GDM1 (cell line): ENCODE results near the gene PCDHB1.
"Not testable (repeated sequence)": the region's sequence is repeated elsewhere in the genome, so short reads cannot be mapped to it uniquely, and the experiment has no call there.

Source experiments
- DNase-seq: peaks from one replicate; lab custom pipeline; 2025; lab: John Stamatoyannopoulos, UW

Gene PCDHB1

DNA sequence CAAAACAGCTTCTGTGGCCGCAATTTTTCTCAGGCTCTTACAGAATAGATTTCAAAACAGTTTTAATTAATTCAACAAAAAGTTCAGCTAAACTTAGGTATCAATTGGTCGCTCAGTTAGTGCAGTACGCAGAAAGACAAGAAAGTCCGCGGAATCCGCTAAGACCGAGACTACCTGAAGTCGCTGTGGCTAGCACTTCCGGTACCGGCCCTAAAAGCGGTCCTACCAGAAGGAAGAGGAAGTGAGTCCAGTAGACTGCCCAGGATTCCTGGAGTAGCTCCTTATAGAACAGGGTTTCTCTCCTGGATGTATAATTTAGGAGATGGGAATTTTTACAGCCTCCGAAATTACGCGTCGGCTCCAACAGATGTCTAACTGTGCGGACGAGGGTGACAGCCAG, 26.7 kb downstream of the PCDHB1 start:
- DNase-seq, result no peak

GRCh38 chr5:141082228-141082627, 31.1 kb downstream of the PCDHB1 start:
- no peak for DNase-seq

DNA sequence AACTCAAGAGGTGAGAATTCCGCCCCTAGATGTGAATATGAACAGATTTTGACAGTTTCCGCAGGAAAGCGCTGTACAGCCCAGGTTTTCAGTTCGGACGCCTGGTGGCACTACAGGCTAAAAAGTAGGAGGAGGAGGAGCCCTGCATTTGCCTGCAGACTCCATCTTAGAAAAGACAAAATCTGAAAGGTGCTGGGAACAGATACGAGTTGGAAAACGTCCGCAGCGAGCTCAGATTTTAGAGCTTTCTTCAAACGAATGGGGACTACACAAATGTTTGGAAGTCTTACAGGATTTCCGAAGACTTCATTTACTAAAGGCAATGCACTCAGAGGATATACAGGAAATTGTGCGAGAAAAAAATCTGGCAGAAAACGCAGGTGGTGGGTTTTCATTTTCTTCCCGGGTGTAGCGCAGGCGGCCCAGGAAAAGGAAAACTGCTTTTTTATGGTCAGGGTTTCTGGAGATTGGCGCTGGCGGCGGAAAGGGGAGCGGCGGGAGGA, 33.4 kb downstream of the PCDHB1 start:
- DNase-seq, result peak; percentile 1

GRCh38 chr5:141094481-141095262, 43.5 kb downstream of the PCDHB1 start, which contains the start of gene PCDHB2:
Gene PCDHB2, plus strand, starts transcription at chr5:141094615. Its CDS starts 176 bp downstream, at chr5:141094791.
- DNase-seq, result no peak

- no peak for DNase-seq
Measured at GRCh38 chr5:141095263-141095641, 44.1 kb downstream of the PCDHB1 start.

DNA sequence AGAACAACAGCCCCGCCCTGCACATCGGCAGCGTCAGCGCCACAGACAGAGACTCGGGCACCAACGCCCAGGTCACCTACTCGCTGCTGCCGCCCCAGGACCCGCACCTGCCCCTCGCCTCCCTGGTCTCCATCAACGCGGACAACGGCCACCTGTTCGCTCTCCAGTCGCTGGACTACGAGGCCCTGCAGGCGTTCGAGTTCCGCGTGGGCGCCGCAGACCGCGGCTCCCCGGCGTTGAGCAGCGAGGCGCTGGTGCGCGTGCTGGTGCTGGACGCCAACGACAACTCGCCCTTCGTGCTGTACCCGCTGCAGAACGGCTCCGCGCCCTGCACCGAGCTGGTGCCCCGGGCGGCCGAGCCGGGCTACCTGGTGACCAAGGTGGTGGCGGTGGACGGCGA, 45.0 kb downstream of the PCDHB1 start:
- not testable (repeated sequence) for DNase-seq

DNA sequence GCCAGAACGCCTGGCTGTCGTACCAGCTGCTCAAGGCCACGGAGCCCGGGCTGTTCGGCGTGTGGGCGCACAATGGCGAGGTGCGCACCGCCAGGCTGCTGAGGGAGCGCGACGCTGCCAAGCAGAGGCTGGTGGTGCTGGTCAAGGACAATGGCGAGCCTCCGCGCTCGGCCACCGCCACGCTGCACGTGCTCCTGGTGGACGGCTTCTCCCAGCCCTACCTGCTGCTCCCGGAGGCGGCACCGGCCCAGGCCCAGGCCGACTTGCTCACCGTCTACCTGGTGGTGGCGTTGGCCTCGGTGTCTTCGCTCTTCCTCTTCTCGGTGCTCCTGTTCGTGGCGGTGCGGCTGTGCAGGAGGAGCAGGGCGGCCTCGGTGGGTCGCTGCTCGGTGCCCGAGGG, 45.4 kb downstream of the PCDHB1 start:
- not testable (repeated sequence) for DNase-seq

DNA sequence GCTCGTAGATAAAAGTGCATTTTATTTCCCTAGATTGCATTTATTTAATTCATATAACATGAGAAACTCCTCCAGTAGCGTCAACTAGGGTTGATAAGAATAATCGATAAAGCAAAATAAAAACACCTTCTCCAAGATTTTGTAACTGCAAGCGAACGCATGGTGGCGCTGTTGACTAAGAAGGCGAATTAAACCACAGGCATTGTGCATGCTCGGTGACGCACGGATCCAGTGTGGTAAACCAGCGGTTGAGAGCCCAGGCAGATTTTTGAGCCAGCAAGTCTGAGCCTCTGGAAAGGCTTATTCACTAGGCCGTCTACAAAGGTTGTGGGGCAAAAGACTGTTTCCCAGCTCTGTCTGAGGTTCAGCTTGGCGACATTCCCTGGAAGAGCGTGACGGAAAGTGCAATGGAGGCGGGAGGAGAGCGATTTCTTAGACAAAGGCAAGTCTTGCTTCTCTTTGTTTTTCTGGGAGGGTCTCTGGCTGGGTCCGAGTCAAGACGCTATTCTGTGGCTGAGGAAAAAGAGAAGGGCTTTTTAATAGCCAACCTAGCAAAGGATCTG, 49.1 kb downstream of the PCDHB1 start, which contains the start of gene PCDHB3:
TSS of gene PCDHB3 (plus strand) at position 231 of the 563 bp plus-strand sequence. CDS start at position 408, 177 bp downstream.
- peak; percentile 51 for DNase-seq

GRCh38 chr5:141101059-141101458, 49.9 kb downstream of the PCDHB1 start:
- DNase-seq, result no peak

DNA sequence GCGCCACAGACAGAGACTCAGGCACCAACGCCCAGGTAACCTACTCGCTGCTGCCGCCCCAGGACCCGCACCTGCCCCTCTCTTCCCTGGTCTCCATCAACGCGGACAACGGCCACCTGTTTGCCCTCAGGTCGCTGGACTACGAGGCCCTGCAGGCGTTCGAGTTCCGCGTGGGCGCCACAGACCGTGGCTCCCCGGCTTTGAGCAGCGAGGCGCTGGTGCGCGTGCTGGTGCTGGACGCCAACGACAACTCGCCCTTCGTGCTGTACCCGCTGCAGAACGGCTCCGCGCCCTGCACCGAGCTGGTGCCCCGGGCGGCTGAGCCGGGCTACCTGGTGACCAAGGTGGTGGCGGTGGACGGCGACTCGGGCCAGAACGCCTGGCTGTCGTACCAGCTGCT, 50.9 kb downstream of the PCDHB1 start:
- not testable (repeated sequence) for DNase-seq

DNA sequence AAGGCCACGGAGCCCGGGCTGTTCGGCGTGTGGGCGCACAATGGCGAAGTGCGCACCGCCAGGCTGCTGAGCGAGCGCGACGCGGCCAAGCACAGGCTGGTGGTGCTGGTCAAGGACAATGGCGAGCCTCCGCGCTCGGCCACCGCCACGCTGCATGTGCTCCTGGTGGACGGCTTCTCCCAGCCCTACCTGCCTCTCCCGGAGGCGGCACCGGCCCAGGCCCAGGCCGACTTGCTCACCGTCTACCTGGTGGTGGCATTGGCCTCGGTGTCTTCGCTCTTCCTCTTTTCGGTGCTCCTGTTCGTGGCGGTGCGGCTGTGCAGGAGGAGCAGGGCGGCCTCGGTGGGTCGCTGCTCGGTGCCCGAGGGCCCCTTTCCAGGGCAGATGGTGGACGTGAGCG, 51.3 kb downstream of the PCDHB1 start:
- not testable (repeated sequence) for DNase-seq

DNA sequence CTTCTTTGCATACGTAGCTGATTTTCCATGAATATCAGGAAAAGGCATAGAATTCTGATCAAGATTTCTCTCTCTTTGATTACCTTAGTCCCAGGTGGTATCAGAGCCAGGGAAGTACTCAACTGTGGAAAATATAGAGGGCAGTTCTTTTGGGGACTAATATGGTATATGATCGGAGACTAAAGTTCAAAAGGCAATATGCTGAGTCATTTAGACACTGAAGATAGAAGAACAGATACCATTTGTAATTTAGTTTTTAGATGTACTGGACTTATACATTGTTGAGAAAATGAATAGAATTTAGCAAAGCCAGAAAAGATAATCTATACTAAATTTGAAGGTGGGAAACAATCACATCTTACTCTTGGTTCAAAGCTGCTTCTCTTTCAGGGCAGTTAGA, 54.2 kb downstream of the PCDHB1 start:
- no peak for DNase-seq
